ENCODE data around the gene DDHD1. TPM values are rescaled to one million over a fixed set of nuclear protein-coding genes. Genes with fewer than 3 reads are reported as not detected.

The DDHD1 gene
- total RNA-seq = 100 to 1,000 TPM in 1 of 5 experiments, 10 to 100 TPM in 4; 46.7 to 103 (median 55.5) TPM
- polyA plus RNA-seq = 1 to 10 TPM; 6.7 to 7.0 TPM
- 80.6 reads per million, percentile 80 among the genes with 10 or more reads in this experiment for total RNA-seq

DNA sequence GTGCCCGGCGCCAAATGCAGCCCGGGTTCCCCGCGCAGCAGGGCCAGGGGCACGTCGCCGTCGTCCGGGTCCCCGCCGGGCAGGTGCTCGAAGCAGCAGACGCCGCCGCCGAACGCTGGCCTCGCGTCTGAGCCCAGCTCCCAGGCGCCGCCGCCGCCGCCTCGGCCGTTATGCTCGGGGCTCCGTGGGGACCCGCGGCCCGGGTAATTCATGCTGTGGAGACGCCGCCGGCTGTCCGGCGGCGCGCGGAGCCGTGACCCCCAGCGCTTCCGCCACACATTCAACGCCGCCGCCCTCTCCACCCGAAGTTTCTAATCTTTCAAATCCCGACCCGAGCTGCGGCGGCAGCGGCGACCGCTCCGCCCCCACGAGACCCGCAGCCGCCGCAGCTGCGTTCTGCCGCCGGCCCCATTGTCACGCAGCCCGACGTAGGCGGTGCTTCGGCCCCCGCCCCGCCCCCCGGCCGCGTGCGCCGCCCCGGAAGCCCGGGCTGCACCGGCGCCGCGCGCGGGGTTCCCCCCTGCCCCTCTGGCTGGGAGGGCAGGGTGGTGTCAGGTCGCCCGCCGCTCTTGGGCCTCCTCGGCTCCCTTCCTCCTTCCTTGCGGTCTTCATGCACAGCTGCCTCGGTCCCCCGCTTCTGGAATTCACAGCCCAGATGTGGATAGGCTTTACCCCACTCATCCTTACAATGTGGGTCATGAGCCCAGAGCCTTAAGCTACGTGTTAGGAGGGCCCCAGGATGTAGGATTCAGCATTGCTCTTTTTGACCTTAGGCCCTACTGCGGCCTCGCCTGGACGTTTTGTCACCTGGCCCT, at the start of gene DDHD1:
DDHD1 (minus strand) TSS at position 437 of the 815 bp plus-strand sequence; CDS start at position 212, 225 bp downstream.
- Mint-ChIP-seq H3K4me3 (peak within 1 kb of the TSS; percentile 95 to 100 (median 98)), H3K27me3 (no peaks in the 10 kb centered on the region), H3K36me3 (peaks cover 0 to 27% (median 4%) of the 10 kb centered on the region in 5 donors), H3K4me1 (peaks cover 34 to 55% (median 51%) of the 10 kb centered on the region in 7 donors), H3K9me3 (peaks cover 0 to 5% (median 0%) of the 10 kb centered on the region in 11 donors), H3K27ac (peak within 1 kb of the TSS; percentile 94 to 99 (median 98))
- Histone ChIP-seq H3K36me3 (ENCODE audit: control insufficient read depth in 2 of 3, insufficient read depth in 3 of 3, low read length in 3 of 3) (peaks cover 0 to 10% (median 0%) of the 10 kb centered on the region in 3 experiments), H3K4me3 (ENCODE audit: low read length) (peak within 1 kb of the TSS; percentile 86), H3K27me3 (ENCODE audit: control insufficient read depth in 2 of 2, insufficient read depth in 2 of 2, low read length in 2 of 2) (no peaks in the 10 kb centered on the region), H3K9me3 (ENCODE audit: control insufficient read depth in 2 of 3, low read length in 3 of 3) (no peaks in the 10 kb centered on the region), H3K27ac (ENCODE audit: low read depth, low read length) (peak within 1 kb of the TSS; percentile 87), H3K4me1 (ENCODE audit: control insufficient read depth in 2 of 2, insufficient read depth in 2 of 2, low read length in 2 of 2) (peaks cover 32 to 34% of the 10 kb centered on the region in 2 donors)
- ChIA-PET CTCF (interaction anchor here (1.3 to 3.0 kb wide), 4 partner anchors 10 to 97 kb away, joined by 4 to 13 read pairs (median 6); no protein-coding TSS in a partner anchor), POLR2A (interaction anchor here (0.6 to 3.0 kb wide), 17 partner anchors 11 to 601 kb away, joined by 3 to 65 read pairs (median 4); partner anchors contain the start of genes ERO1A, GNPNAT1, GPR137C and TXNDC16)
- DNase-seq (peak; percentile 76 to 88 (median 85)), ATAC-seq (peak; percentile 95)
- intact Hi-C loops (cut with micrococcal nuclease) = loop anchor here (1.0 to 10.0 kb wide), 25 partner anchors 24 to 1912 kb away; partner anchors contain the start of genes CDKN3 (in 2 of the 2), GNPNAT1 (in 2 of the 2), GPR137C (in 2 of the 2) and STYX (in 2 of the 2)

DNA sequence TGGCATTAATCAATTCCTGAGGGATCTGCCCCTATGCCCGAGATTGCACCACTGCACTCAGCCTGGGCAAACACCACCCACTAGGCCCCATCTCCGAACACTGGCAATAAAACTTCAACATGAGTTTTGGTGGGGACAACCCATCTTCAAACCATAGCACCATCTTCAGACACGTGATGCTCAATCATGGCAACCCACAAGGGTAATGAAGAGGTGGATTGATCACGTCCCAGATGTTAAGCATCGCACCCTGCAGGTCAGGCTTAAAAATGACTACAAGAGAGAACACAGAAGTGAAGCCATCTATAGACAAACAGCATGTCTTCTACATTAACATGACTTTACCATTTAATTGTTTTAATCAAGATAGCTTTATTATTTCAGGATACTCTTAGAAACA, 42.8 kb upstream of the DDHD1 start:
- no peaks in the 10 kb centered on the region for H3K9me3 ChIP-seq (ENCODE audit: control insufficient read depth in 2 of 3, low read length in 3 of 3)
- DNase-seq = no peak
- ChIA-PET CTCF (no interaction called here), POLR2A (no interaction called here)
- ATAC-seq = no peak
- H3K4me1 ChIP-seq (ENCODE audit: control insufficient read depth in 2 of 2, insufficient read depth in 2 of 2, low read length in 2 of 2) = no peaks in the 10 kb centered on the region
- peaks cover 8 to 25% (median 19%) of the 10 kb centered on the region in 5 donors for H3K36me3 Mint-ChIP-seq
- H3K9me3 Mint-ChIP-seq = peaks cover 0 to 17% (median 6%) of the 10 kb centered on the region in 11 donors
- no peak overlapping the region for H3K27ac Mint-ChIP-seq
- intact Hi-C loops (cut with micrococcal nuclease) = no loop called here
- H3K4me1 Mint-ChIP-seq = peaks cover 0 to 8% (median 0%) of the 10 kb centered on the region in 7 donors
- no peak overlapping the region for H3K4me3 Mint-ChIP-seq
- H3K27ac ChIP-seq (ENCODE audit: low read depth, low read length) = no peak overlapping the region
- no peak overlapping the region for H3K4me3 ChIP-seq (ENCODE audit: low read length)
- H3K36me3 ChIP-seq (ENCODE audit: control insufficient read depth in 2 of 3, insufficient read depth in 3 of 3, low read length in 3 of 3) = no peaks in the 10 kb centered on the region
- H3K27me3 ChIP-seq (ENCODE audit: control insufficient read depth in 2 of 2, insufficient read depth in 2 of 2, low read length in 2 of 2) = no peaks in the 10 kb centered on the region
- H3K27me3 Mint-ChIP-seq = peaks cover 0 to 2% (median 0%) of the 10 kb centered on the region in 5 donors

DNA sequence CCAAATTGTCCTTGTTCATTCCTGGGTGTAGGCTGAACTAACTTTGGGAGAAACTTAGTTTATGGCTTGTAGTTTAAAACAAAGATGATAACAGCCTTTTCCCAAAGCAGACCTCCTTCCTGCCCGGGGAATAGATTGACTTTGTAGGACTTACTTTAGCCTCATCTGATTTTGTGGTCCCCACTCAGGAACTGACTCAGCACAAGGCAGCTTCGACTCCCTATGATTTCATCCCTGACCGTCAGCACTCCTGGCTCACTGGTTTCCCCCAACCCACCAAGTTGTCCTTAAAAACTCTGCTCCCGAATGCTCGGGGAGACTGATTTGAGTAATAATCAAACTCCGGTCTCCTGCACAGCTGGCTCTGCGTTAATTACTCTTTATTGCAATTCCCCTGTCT, 40.1 kb upstream of the DDHD1 start:
- Mint-ChIP-seq H3K4me1 (peaks cover 0 to 9% (median 0%) of the 10 kb centered on the region in 7 donors), H3K4me3 (no peak overlapping the region), H3K27me3 (peaks cover 0 to 2% (median 0%) of the 10 kb centered on the region in 5 donors), H3K9me3 (peaks cover 0 to 5% (median 0%) of the 10 kb centered on the region in 11 donors), H3K36me3 (peaks cover 2 to 9% (median 7%) of the 10 kb centered on the region in 5 donors), H3K27ac (no peak overlapping the region)
- H3K27ac ChIP-seq (ENCODE audit: low read depth, low read length) = no peak overlapping the region
- DNase-seq = no peak
- H3K4me3 ChIP-seq (ENCODE audit: low read length) = no peak overlapping the region
- no peaks in the 10 kb centered on the region for H3K27me3 ChIP-seq (ENCODE audit: control insufficient read depth in 2 of 2, insufficient read depth in 2 of 2, low read length in 2 of 2)
- intact Hi-C loops (cut with micrococcal nuclease) = no loop called here
- H3K9me3 ChIP-seq (ENCODE audit: control insufficient read depth in 2 of 3, low read length in 3 of 3) = no peaks in the 10 kb centered on the region
- H3K36me3 ChIP-seq (ENCODE audit: control insufficient read depth in 2 of 3, insufficient read depth in 3 of 3, low read length in 3 of 3) = no peaks in the 10 kb centered on the region
- H3K4me1 ChIP-seq (ENCODE audit: control insufficient read depth in 2 of 2, insufficient read depth in 2 of 2, low read length in 2 of 2) = no peaks in the 10 kb centered on the region
- CTCF ChIA-PET = no interaction called here
- ATAC-seq = no peak
- POLR2A ChIA-PET = no interaction called here

DNA sequence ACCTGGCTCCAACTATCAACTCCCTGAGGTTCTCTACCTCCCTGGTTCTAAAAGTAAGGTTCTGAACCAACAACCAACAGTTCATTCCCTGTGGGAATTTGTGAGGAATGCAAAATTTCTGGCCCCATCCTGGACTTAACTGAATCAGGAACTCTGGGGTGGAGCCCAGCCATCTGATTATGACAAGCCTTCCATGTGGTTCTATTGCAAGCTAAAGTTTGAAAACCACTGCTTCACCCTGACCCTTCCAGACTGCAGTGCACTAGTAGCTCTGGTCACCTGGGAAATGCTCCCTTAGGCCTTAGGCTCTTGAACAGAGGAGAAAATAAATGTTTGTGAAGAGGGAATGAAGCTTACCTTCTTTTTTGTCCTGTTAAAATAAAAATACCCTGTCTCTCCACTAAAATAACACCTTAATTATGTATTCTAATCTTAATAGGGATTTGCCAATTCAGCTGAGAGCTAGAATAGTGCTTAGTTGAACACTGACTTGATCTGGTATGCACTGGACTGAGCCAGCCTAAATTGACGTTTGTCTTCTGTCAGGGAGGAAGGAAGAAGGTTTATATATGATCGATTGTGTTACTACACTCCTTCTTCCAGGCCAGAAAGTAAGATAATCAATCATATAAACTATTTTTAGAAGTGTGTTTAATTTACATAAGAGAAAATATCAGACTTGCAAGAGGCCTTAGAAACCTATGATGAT, 39.1 kb upstream of the DDHD1 start:
- H3K27ac ChIP-seq (ENCODE audit: low read depth, low read length) = no peak overlapping the region
- H3K36me3 Mint-ChIP-seq = peaks cover 0 to 4% (median 0%) of the 10 kb centered on the region in 5 donors
- POLR2A ChIA-PET = no interaction called here
- H3K4me3 ChIP-seq (ENCODE audit: low read length) = no peak overlapping the region
- DNase-seq (no peak), ATAC-seq (no peak)
- H3K4me1 Mint-ChIP-seq = peaks cover 0 to 9% (median 0%) of the 10 kb centered on the region in 7 donors
- no peaks in the 10 kb centered on the region for H3K4me1 ChIP-seq (ENCODE audit: control insufficient read depth in 2 of 2, insufficient read depth in 2 of 2, low read length in 2 of 2)
- H3K27ac Mint-ChIP-seq = no peak overlapping the region
- H3K27me3 ChIP-seq (ENCODE audit: control insufficient read depth in 2 of 2, insufficient read depth in 2 of 2, low read length in 2 of 2) = no peaks in the 10 kb centered on the region
- peaks cover 0 to 2% (median 0%) of the 10 kb centered on the region in 11 donors for H3K9me3 Mint-ChIP-seq
- H3K4me3 Mint-ChIP-seq = no peak overlapping the region
- CTCF ChIA-PET = no interaction called here
- H3K36me3 ChIP-seq (ENCODE audit: control insufficient read depth in 2 of 3, insufficient read depth in 3 of 3, low read length in 3 of 3) = no peaks in the 10 kb centered on the region
- no peaks in the 10 kb centered on the region for H3K27me3 Mint-ChIP-seq
- no peaks in the 10 kb centered on the region for H3K9me3 ChIP-seq (ENCODE audit: control insufficient read depth in 2 of 3, low read length in 3 of 3)
- intact Hi-C loops (cut with micrococcal nuclease) = no loop called here

DNA sequence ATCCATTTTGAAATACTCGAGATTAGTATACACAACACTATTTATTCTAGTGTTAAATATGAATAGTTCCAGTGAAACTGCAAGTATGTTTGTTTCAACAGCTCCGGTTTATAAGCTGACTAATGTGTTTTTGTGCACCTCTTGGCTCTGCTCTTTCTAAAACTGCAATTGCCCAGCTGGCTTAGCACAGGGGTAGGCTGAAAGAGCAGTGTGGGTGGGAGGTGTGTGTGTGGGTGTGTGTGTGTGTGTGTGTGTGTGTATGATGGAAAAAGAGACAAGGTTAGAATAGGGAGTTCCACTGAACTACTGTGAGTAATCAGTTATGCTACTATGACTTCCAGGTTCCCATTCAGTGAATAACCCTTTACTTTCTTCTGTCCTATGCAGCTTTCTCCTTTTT, 37.8 kb upstream of the DDHD1 start:
- Histone ChIP-seq H3K9me3 (ENCODE audit: control insufficient read depth in 2 of 3, low read length in 3 of 3) (no peaks in the 10 kb centered on the region), H3K27ac (ENCODE audit: low read depth, low read length) (no peak overlapping the region), H3K4me3 (ENCODE audit: low read length) (no peak overlapping the region), H3K36me3 (ENCODE audit: control insufficient read depth in 2 of 3, insufficient read depth in 3 of 3, low read length in 3 of 3) (no peaks in the 10 kb centered on the region), H3K4me1 (ENCODE audit: control insufficient read depth in 2 of 2, insufficient read depth in 2 of 2, low read length in 2 of 2) (no peaks in the 10 kb centered on the region), H3K27me3 (ENCODE audit: control insufficient read depth in 2 of 2, insufficient read depth in 2 of 2, low read length in 2 of 2) (no peaks in the 10 kb centered on the region)
- H3K4me1 Mint-ChIP-seq = peaks cover 0 to 9% (median 0%) of the 10 kb centered on the region in 7 donors
- no peak for ATAC-seq
- H3K27me3 Mint-ChIP-seq = no peaks in the 10 kb centered on the region
- intact Hi-C loops (cut with micrococcal nuclease) = no loop called here
- peaks cover 0 to 5% (median 0%) of the 10 kb centered on the region in 5 donors for H3K36me3 Mint-ChIP-seq
- CTCF ChIA-PET = interaction anchor here (0.6 kb wide), 1 partner anchor 284 kb away, joined by 4 read pairs; no protein-coding TSS in a partner anchor
- POLR2A ChIA-PET = no interaction called here
- peak in 1 of 9 donors; percentile 73 for DNase-seq
- H3K9me3 Mint-ChIP-seq = no peaks in the 10 kb centered on the region
- H3K4me3 Mint-ChIP-seq = no peak overlapping the region
- H3K27ac Mint-ChIP-seq = no peak overlapping the region

DNA sequence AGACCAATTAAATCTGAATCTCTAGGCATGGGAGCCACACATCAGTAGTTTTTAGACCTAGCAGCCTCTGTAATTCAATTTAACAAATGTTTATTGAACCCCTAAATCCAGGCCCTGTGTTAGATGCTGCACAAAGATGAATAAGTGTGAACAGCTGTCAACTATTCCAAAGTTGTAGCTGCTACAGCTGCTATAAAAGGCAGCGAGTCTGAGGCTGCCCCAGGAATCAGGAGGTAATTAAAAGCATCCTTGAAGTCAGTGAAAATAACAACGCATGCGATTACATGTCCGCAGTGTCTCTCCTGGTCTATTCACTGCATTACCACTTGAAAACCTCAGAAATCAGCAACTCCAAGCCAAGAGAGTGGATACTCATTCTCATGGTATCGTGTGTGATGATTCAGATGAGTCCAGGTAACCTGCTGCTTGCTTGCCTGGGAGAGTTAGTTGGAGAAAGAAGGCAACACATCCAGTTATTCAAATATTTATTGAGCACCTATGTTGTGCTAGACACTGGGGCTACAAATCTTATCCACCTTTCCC, 34.9 kb upstream of the DDHD1 start:
- H3K27me3 ChIP-seq (ENCODE audit: control insufficient read depth in 2 of 2, insufficient read depth in 2 of 2, low read length in 2 of 2) = no peaks in the 10 kb centered on the region
- no peaks in the 10 kb centered on the region for H3K36me3 ChIP-seq (ENCODE audit: control insufficient read depth in 2 of 3, insufficient read depth in 3 of 3, low read length in 3 of 3)
- Mint-ChIP-seq H3K36me3 (peaks cover 0 to 8% (median 0%) of the 10 kb centered on the region in 5 donors), H3K4me1 (peaks cover 0 to 14% (median 0%) of the 10 kb centered on the region in 7 donors), H3K27ac (no peak overlapping the region), H3K27me3 (no peaks in the 10 kb centered on the region), H3K4me3 (no peak overlapping the region), H3K9me3 (no peaks in the 10 kb centered on the region)
- no peaks in the 10 kb centered on the region for H3K4me1 ChIP-seq (ENCODE audit: control insufficient read depth in 2 of 2, insufficient read depth in 2 of 2, low read length in 2 of 2)
- ATAC-seq (no peak), DNase-seq (no peak)
- H3K9me3 ChIP-seq (ENCODE audit: control insufficient read depth in 2 of 3, low read length in 3 of 3) = no peaks in the 10 kb centered on the region
- ChIA-PET POLR2A (no interaction called here), CTCF (no interaction called here)
- H3K27ac ChIP-seq (ENCODE audit: low read depth, low read length) = no peak overlapping the region
- H3K4me3 ChIP-seq (ENCODE audit: low read length) = no peak overlapping the region
- intact Hi-C loops (cut with micrococcal nuclease) = no loop called here
